ENCODE data around the gene SELENOM.

The SELENOM gene

GRCh38 chr22:31140746-31141145, 33.4 kb upstream of the SELENOM start:
- in situ Hi-C loops (cut with MboI; ENCODE audit: low sequenced_read_pairs) = loop anchor here (10.0 kb wide), 1 partner anchor 386 kb away; no protein-coding TSS in a partner anchor
- H3K4me1 ChIP-seq = no peaks in the 10 kb centered on the region
- H3K36me3 ChIP-seq (replicated peaks) = no peaks in the 10 kb centered on the region
- no peaks in the 10 kb centered on the region; the same call in 1 of the 2 replicates for H3K9me3 ChIP-seq
- no peak overlapping the region for H3K4me3 ChIP-seq
- DNase-seq (ENCODE audit: low spot score in 2 of 2) = no peak
- H3K27me3 ChIP-seq (ENCODE audit: low read depth) = peaks cover 11% of the 10 kb centered on the region; the same call in 1 of the 2 replicates

GRCh38 chr22:31139866-31140716, 32.7 kb upstream of the SELENOM start, which contains the start of gene PLA2G3:
PLA2G3 (minus strand) TSS chr22:31140508; CDS start chr22:31140354, 154 bp downstream.
- peak; percentile 12 to 69 for DNase-seq (ENCODE audit: low spot score in 2 of 2)
- Histone ChIP-seq H3K4me3 (no peak within 1 kb of the TSS), H3K9me3 (no peaks in the 10 kb centered on the region; the same call in 1 of the 2 replicates), H3K27me3 (ENCODE audit: low read depth) (peaks cover 11% of the 10 kb centered on the region; the same call in 1 of the 2 replicates), H3K36me3 (replicated peaks) (no peaks in the 10 kb centered on the region), H3K4me1 (no peaks in the 10 kb centered on the region)
- in situ Hi-C loops (cut with MboI; ENCODE audit: low sequenced_read_pairs) = loop anchor here (10.0 kb wide), 1 partner anchor 385 kb away; no protein-coding TSS in a partner anchor

DNA sequence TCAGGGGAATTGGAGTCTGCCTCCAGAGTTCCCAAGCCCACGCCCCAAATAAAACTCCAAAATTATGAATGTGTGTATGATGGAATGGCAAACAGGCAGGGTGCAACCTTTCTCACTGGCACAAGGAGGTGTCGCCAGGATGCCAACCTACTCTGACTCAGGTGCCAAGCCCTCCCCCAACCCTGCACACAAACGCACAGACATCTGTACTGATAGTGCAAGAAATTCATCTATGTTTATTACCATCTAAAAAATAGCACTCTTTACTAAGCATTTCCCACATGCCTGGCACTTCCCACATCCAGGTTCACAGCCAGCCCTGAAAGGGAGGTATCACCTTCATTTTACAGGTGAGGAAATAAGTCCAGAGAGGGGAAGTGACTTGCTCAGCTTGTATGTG, 31.7 kb upstream of the SELENOM start:
- no peak overlapping the region for H3K4me3 ChIP-seq
- no peaks in the 10 kb centered on the region for H3K4me1 ChIP-seq
- in situ Hi-C loops (cut with MboI; ENCODE audit: low sequenced_read_pairs) = no loop called here
- peaks cover 11% of the 10 kb centered on the region; the same call in 1 of the 2 replicates for H3K27me3 ChIP-seq (ENCODE audit: low read depth)
- H3K9me3 ChIP-seq = no peaks in the 10 kb centered on the region; the same call in 1 of the 2 replicates
- no peak for DNase-seq (ENCODE audit: low spot score in 2 of 2)
- no peaks in the 10 kb centered on the region for H3K36me3 ChIP-seq (replicated peaks)

DNA sequence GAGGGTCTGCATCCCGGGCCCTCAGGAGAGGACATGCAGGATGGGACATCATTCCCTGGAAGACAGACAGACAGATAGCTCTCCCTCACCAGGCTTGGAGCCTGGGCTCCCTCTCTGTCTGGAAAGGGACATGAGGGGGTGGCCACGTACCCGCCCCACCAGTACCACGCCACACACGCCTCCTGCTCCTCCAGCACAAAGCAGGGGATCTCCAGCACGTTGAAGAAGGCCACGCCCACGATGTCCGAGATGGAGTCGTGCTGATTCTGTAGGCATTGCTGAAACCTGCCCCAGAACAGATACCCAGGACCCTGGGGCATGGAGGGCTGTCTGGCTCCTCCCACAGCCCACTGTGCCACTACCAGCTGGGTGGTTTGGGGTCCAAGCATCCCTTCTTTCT, 30.8 kb upstream of the SELENOM start:
- DNase-seq (ENCODE audit: low spot score in 2 of 2) = no peak
- in situ Hi-C loops (cut with MboI; ENCODE audit: low sequenced_read_pairs) = no loop called here

DNA sequence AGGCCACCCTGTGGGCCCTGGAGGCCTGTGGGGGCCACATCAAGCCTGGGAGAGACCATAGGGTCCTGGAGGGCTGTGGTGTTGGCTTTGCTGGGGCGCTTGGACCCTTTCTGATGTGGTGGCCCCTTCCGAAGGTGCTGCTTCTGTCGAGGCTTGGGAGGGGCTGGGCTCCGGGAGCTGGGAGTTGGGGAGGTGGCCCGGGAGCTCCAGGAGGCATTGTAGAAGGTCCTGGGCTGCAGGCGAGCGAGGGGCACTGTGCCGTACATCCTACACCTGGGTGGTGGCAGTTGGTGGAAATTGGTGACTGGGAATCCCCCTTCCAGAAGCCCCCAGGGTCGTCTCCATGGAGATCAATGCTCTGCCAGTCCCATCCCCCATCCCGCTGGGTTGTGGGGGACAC, 30.4 kb upstream of the SELENOM start:
- Histone ChIP-seq H3K4me1 (no peaks in the 10 kb centered on the region), H3K27me3 (ENCODE audit: low read depth) (peaks cover 11% of the 10 kb centered on the region; the same call in 1 of the 2 replicates), H3K4me3 (no peak overlapping the region), H3K36me3 (replicated peaks) (no peaks in the 10 kb centered on the region), H3K9me3 (no peaks in the 10 kb centered on the region)
- in situ Hi-C loops (cut with MboI; ENCODE audit: low sequenced_read_pairs) = no loop called here
- DNase-seq (ENCODE audit: low spot score in 2 of 2) = no peak

More for the DNA sequence above, 30.8 kb upstream of the SELENOM start:
- H3K4me3 ChIP-seq = no peak overlapping the region
- no peaks in the 10 kb centered on the region for H3K4me1 ChIP-seq
- no peaks in the 10 kb centered on the region for H3K36me3 ChIP-seq (replicated peaks)
- peaks cover 11% of the 10 kb centered on the region; the same call in 1 of the 2 replicates for H3K27me3 ChIP-seq (ENCODE audit: low read depth)
- H3K9me3 ChIP-seq = no peaks in the 10 kb centered on the region

GRCh38 chr22:31136711-31137110, 29.3 kb upstream of the SELENOM start:
- Histone ChIP-seq H3K27me3 (ENCODE audit: low read depth) (peaks cover 11% of the 10 kb centered on the region; the same call in 1 of the 2 replicates), H3K9me3 (no peaks in the 10 kb centered on the region), H3K4me3 (no peak overlapping the region), H3K36me3 (replicated peaks) (no peaks in the 10 kb centered on the region), H3K4me1 (no peaks in the 10 kb centered on the region)
- DNase-seq (ENCODE audit: low spot score in 2 of 2) = no peak
- in situ Hi-C loops (cut with MboI; ENCODE audit: low sequenced_read_pairs) = no loop called here

- H3K36me3 ChIP-seq (replicated peaks) = no peaks in the 10 kb centered on the region
- no peak for DNase-seq (ENCODE audit: low spot score in 2 of 2)
- no peaks in the 10 kb centered on the region for H3K4me1 ChIP-seq
- H3K9me3 ChIP-seq = no peaks in the 10 kb centered on the region
- in situ Hi-C loops (cut with MboI; ENCODE audit: low sequenced_read_pairs) = no loop called here
- peaks cover 11% of the 10 kb centered on the region; the same call in 1 of the 2 replicates for H3K27me3 ChIP-seq (ENCODE audit: low read depth)
- H3K4me3 ChIP-seq = no peak overlapping the region
Observed at GRCh38 chr22:31136155-31136554, 28.8 kb upstream of the SELENOM start.

DNA sequence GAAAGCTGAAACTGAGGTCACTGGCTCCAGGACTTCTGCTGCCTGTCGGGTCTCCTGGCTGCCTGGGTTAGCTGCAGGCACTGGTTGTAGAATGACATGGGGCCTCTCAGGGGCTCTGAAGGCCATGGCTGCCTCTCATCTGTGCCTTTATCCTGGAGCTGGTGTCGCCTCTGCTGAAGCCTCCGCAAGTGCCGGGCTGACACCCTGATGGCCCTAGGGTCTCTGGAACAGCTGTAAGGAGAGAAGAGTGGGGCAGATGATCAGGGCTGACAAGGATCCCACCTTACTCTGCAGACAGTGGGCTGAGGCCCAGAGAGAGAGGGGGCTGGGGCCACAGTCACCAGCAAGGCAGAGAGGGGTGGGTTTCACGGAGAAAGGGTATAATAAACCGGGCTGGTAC, 28.3 kb upstream of the SELENOM start:
- DNase-seq (ENCODE audit: low spot score in 2 of 2) = no peak
- Histone ChIP-seq H3K36me3 (replicated peaks) (no peaks in the 10 kb centered on the region), H3K27me3 (ENCODE audit: low read depth) (peaks cover 11% of the 10 kb centered on the region; the same call in 1 of the 2 replicates), H3K9me3 (no peaks in the 10 kb centered on the region), H3K4me3 (no peak overlapping the region), H3K4me1 (no peaks in the 10 kb centered on the region)
- in situ Hi-C loops (cut with MboI; ENCODE audit: low sequenced_read_pairs) = no loop called here

DNA sequence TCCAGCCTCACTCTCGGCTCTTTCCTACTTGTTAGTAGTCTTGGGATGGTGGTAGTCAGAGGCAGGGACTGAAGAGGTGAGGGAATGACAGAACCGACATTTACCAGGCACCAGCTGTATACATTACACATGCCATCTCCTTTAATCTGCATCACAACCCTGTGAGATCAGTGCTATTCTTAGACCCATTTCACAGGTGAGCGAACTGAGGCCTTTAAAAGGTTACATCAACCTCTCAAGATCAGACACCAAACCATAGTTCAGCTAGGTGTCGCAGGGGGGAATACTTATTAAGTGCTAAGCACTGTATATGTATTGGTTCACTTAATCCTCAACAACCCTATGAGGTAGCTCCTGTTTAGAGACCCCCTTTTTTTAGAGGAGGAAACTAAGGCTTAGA, 27.3 kb upstream of the SELENOM start:
- Histone ChIP-seq H3K27me3 (ENCODE audit: low read depth) (peaks cover 10% of the 10 kb centered on the region; the same call in 1 of the 2 replicates), H3K4me1 (no peaks in the 10 kb centered on the region), H3K36me3 (replicated peaks) (no peaks in the 10 kb centered on the region), H3K4me3 (no peak overlapping the region), H3K9me3 (no peaks in the 10 kb centered on the region)
- in situ Hi-C loops (cut with MboI; ENCODE audit: low sequenced_read_pairs) = no loop called here
- DNase-seq (ENCODE audit: low spot score in 2 of 2) = no peak

GRCh38 chr22:31133911-31134310, 26.5 kb upstream of the SELENOM start:
- Histone ChIP-seq H3K9me3 (no peaks in the 10 kb centered on the region), H3K27me3 (ENCODE audit: low read depth) (peaks cover 3% of the 10 kb centered on the region; the same call in 1 of the 2 replicates), H3K4me1 (no peaks in the 10 kb centered on the region), H3K36me3 (replicated peaks) (no peaks in the 10 kb centered on the region), H3K4me3 (no peak overlapping the region)
- in situ Hi-C loops (cut with MboI; ENCODE audit: low sequenced_read_pairs) = no loop called here
- DNase-seq (ENCODE audit: low spot score in 2 of 2) = no peak

DNA sequence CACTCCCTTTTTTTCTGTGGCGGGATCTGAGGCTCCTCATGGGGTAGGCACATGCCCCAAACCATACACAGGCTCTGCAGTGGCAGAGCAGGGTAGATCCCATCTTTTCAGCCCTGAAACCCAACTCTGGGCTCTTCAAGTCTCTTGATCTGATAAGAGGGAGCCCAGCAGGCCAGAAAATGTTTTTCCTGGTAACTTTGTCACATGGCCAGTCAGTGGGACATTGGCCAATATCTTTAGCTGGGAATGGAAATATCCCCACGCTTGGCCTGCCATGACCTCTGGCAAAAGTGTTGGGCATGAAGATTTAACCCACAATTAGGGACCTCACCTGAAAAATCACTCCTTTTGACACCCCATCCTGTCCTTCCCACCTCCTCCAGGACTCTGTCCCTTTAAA, 23.5 kb upstream of the SELENOM start:
- in situ Hi-C loops (cut with MboI; ENCODE audit: low sequenced_read_pairs) = no loop called here
- Histone ChIP-seq H3K4me1 (no peaks in the 10 kb centered on the region), H3K27me3 (ENCODE audit: low read depth) (no peaks in the 10 kb centered on the region), H3K36me3 (replicated peaks) (no peaks in the 10 kb centered on the region), H3K9me3 (no peaks in the 10 kb centered on the region), H3K4me3 (no peak overlapping the region)
- DNase-seq (ENCODE audit: low spot score in 2 of 2) = no peak

GRCh38 chr22:31128156-31128555, 20.8 kb upstream of the SELENOM start:
- Histone ChIP-seq H3K36me3 (replicated peaks) (no peaks in the 10 kb centered on the region), H3K27me3 (ENCODE audit: low read depth) (no peaks in the 10 kb centered on the region), H3K9me3 (no peaks in the 10 kb centered on the region), H3K4me1 (no peaks in the 10 kb centered on the region; the same call in 1 of the 2 replicates), H3K4me3 (no peak overlapping the region)
- in situ Hi-C loops (cut with MboI; ENCODE audit: low sequenced_read_pairs) = no loop called here
- no peak for DNase-seq (ENCODE audit: low spot score in 2 of 2)

- Histone ChIP-seq H3K27me3 (ENCODE audit: low read depth) (no peaks in the 10 kb centered on the region), H3K9me3 (no peaks in the 10 kb centered on the region), H3K36me3 (replicated peaks) (no peaks in the 10 kb centered on the region), H3K4me3 (no peak overlapping the region), H3K4me1 (peaks cover 4% of the 10 kb centered on the region; the same call in 1 of the 2 replicates)
- no peak for DNase-seq (ENCODE audit: low spot score in 2 of 2)
- in situ Hi-C loops (cut with MboI; ENCODE audit: low sequenced_read_pairs) = no loop called here
Observed at GRCh38 chr22:31127181-31127772, 19.9 kb upstream of the SELENOM start.

DNA sequence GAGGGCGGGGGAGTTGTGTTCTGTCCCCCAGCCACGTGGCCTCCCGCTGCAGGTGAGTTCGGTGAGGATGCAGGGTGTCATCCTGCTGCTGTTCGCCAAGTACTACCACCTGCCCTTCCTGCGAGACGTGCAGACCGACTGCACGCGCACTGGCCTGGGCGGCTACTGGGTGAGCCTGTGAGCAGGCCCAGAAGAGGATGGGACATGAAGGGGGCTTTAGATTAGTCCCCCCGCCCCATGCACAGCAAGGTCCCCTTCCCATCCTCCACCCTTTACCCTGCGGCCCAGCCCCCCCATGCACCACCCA, 19.5 kb upstream of the SELENOM start:
- no peak for DNase-seq (ENCODE audit: low spot score in 2 of 2)
- Histone ChIP-seq H3K27me3 (ENCODE audit: low read depth) (no peaks in the 10 kb centered on the region), H3K36me3 (replicated peaks) (no peaks in the 10 kb centered on the region), H3K4me1 (peaks cover 4% of the 10 kb centered on the region; the same call in 1 of the 2 replicates), H3K9me3 (no peaks in the 10 kb centered on the region), H3K4me3 (no peak overlapping the region)
- in situ Hi-C loops (cut with MboI; ENCODE audit: low sequenced_read_pairs) = no loop called here

All from HAP-1 (cell line).